ENCODE measurements around the gene TTC33. TPM values are rescaled to one million over a fixed set of nuclear protein-coding genes. Genes with fewer than 3 reads are reported as not detected.

Gene TTC33
- total and polyA plus RNA-seq, 2 donors (not counting 1 experiment from before 2014, with no cell fraction given), result 2.1 to 15.8 TPM

DNA sequence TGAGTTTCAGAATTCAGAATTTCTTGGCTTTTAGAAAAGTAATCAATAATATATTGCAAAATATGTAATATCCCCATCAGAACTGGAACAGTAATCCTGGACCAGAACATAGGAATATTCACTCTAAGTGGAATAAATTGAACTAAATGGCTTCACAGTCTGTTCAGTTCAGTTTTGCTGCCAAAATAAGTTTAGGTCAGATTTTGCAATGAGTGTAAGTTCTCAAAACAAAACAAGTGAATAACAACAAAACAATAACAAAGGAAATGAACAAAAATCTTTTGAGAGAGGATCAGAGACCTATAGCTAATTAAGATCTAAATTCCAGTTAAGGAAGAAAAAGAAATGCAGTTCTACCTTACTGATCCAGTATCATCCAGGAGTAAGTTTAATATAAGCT lies 66.8 kb downstream of the TTC33 start:
- Mint-ChIP-seq H3K9me3 (ENCODE audit: insufficient read depth) (no peaks in the 10 kb centered on the region), H3K27me3 (no peaks in the 10 kb centered on the region), H3K4me3 (no peak overlapping the region), H3K4me1 (peaks cover 47% of the 10 kb centered on the region), H3K27ac (peak overlapping the region; percentile 43)
- H3K4me3 ChIP-seq (ENCODE audit: control extremely low read depth in 1 of 5, extremely low read depth in 1 of 5, insufficient read depth in 1 of 5, low read depth in 2 of 5, low read length in 4 of 5), result no peak overlapping the region
- no peak for DNase-seq
- no peak overlapping the region for H2AFZ ChIP-seq (ENCODE audit: insufficient read depth, low read depth, low read length, poor library complexity, severe bottlenecking)
- intact Hi-C loops (cut with micrococcal nuclease), result loop anchor here (1.0 to 5.0 kb wide), 10 partner anchors 9 to 1110 kb away; no protein-coding TSS in a partner anchor
- ATAC-seq (ENCODE audit: low read depth), result no peak
- H4K20me1 ChIP-seq (ENCODE audit: control insufficient read depth, insufficient read depth, low read length, poor library complexity, severe bottlenecking), result no peaks in the 10 kb centered on the region
- H3K27me3 ChIP-seq (replicated peaks in 1 of 4; ENCODE audit: control extremely low read depth in 1 of 4, control insufficient read depth in 3 of 4, insufficient read depth in 4 of 4, low read length in 3 of 4), result no peaks in the 10 kb centered on the region
- H3K79me2 ChIP-seq (ENCODE audit: control insufficient read depth, insufficient read depth, low read length), result peaks cover 38% of the 10 kb centered on the region
- no peak overlapping the region for H3K9ac ChIP-seq (ENCODE audit: low read length)
- TF ChIP-seq EZH2 (IDR thresholded peaks at IDR 0.05; ENCODE audit: borderline replicate concordance, insufficient read depth, low read depth, low read length, poor library complexity, severe bottlenecking), result no peak
- TF ChIP-seq, protein P1, sequence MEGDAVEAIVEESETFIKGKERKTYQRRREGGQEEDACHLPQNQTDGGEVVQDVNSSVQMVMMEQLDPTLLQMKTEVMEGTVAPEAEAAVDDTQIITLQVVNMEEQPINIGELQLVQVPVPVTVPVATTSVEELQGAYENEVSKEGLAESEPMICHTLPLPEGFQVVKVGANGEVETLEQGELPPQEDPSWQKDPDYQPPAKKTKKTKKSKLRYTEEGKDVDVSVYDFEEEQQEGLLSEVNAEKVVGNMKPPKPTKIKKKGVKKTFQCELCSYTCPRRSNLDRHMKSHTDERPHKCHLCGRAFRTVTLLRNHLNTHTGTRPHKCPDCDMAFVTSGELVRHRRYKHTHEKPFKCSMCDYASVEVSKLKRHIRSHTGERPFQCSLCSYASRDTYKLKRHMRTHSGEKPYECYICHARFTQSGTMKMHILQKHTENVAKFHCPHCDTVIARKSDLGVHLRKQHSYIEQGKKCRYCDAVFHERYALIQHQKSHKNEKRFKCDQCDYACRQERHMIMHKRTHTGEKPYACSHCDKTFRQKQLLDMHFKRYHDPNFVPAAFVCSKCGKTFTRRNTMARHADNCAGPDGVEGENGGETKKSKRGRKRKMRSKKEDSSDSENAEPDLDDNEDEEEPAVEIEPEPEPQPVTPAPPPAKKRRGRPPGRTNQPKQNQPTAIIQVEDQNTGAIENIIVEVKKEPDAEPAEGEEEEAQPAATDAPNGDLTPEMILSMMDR (IDR thresholded peaks at IDR 0.05), result no peak
- H3K4me1 ChIP-seq (ENCODE audit: control insufficient read depth in 2 of 2, insufficient read depth in 2 of 2, low read length in 2 of 2), result peaks cover 13 to 25% of the 10 kb centered on the region in 2 donors
- H3K36me3 ChIP-seq (replicated peaks in 1 of 2; ENCODE audit: control extremely low read depth in 1 of 2, control insufficient read depth in 1 of 2, extremely low read depth in 1 of 2, insufficient read depth in 2 of 2, low read length in 1 of 2), result peaks cover 0 to 15% of the 10 kb centered on the region in 2 experiments
- peaks cover 0 to under 1% (median 0%) of the 10 kb centered on the region in 3 donors for H3K9me3 ChIP-seq (ENCODE audit: control extremely low read depth in 1 of 3, control insufficient read depth in 2 of 3, insufficient read depth in 1 of 3, low read length in 2 of 3)
- H3K4me2 ChIP-seq (replicated peaks; ENCODE audit: low read depth, low read length, poor library complexity, severe bottlenecking), result no peak overlapping the region
- CTCF ChIA-PET, result interaction anchor here (0.6 to 4.4 kb wide), 21 partner anchors 9 to 1118 kb away, joined by 3 to 63 read pairs (median 3); partner anchors contain the start of gene PTGER4
- no peak overlapping the region for H3K27ac ChIP-seq (ENCODE audit: low read length in 2 of 2)
- POLR2A ChIA-PET, result interaction anchor here (0.5 kb wide), 1 partner anchor 1612 kb away, joined by 3 read pairs; no protein-coding TSS in a partner anchor

DNA sequence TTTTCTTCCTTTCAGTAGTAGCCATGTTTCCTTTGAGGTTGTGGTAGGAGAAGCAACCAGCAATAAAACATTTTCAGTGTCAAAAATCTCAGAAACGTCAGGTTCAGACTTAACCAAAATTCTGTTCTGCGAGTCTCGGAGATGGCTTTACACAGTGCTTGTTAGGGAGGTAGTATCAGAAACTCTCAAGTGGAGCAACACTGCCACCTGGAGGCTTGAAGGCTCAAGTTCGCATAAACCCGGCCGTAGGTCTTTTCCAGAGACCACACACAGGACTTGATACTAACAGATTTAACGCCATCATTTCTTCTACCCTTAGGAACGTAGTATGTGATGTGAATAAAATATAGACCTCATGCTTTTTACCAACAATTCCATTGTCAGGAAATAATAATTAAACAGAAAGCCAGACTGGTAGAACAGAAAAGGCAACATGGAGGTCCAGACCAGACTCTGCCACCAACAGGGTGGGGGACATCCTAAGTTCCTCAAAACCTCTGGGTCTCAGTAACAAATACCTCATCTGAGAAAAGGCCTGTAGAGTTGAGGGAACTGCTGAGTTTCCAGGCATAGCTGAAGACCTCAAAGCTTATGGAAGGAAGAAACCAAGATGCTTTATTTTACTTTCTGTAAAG lies 67.5 kb downstream of the TTC33 start:
- POLR2A ChIA-PET, result no interaction called here
- peak overlapping the region; percentile 54 for H2AFZ ChIP-seq (ENCODE audit: insufficient read depth, low read depth, low read length, poor library complexity, severe bottlenecking)
- no peak overlapping the region for H3K4me3 ChIP-seq (ENCODE audit: control extremely low read depth in 1 of 5, extremely low read depth in 1 of 5, insufficient read depth in 1 of 5, low read depth in 2 of 5, low read length in 4 of 5)
- TF ChIP-seq EZH2 (IDR thresholded peaks at IDR 0.05; ENCODE audit: borderline replicate concordance, insufficient read depth, low read depth, low read length, poor library complexity, severe bottlenecking), result no peak
- TF ChIP-seq, protein P1 (IDR thresholded peaks at IDR 0.05), result peak; percentile 87
- H3K4me1 ChIP-seq (ENCODE audit: control insufficient read depth in 2 of 2, insufficient read depth in 2 of 2, low read length in 2 of 2), result peaks cover 17 to 30% of the 10 kb centered on the region in 2 donors
- Mint-ChIP-seq H3K27ac (peak overlapping the region; percentile 5), H3K4me3 (peak overlapping the region; percentile 9), H3K27me3 (no peaks in the 10 kb centered on the region), H3K9me3 (ENCODE audit: insufficient read depth) (no peaks in the 10 kb centered on the region), H3K4me1 (peaks cover 53% of the 10 kb centered on the region)
- no peaks in the 10 kb centered on the region for H3K27me3 ChIP-seq (replicated peaks in 1 of 4; ENCODE audit: control extremely low read depth in 1 of 4, control insufficient read depth in 3 of 4, insufficient read depth in 4 of 4, low read length in 3 of 4)
- peak overlapping the region; percentile 48 for H3K4me2 ChIP-seq (replicated peaks; ENCODE audit: low read depth, low read length, poor library complexity, severe bottlenecking)
- H3K36me3 ChIP-seq (replicated peaks in 1 of 2; ENCODE audit: control extremely low read depth in 1 of 2, control insufficient read depth in 1 of 2, extremely low read depth in 1 of 2, insufficient read depth in 2 of 2, low read length in 1 of 2), result peaks cover 0 to 11% of the 10 kb centered on the region in 2 experiments
- peak overlapping the region; percentile 19 for H3K9ac ChIP-seq (ENCODE audit: low read length)
- ATAC-seq (ENCODE audit: low read depth) (peak; percentile 90), DNase-seq (peak; percentile 91)
- no peaks in the 10 kb centered on the region for H4K20me1 ChIP-seq (ENCODE audit: control insufficient read depth, insufficient read depth, low read length, poor library complexity, severe bottlenecking)
- intact Hi-C loops (cut with micrococcal nuclease), result loop anchor here (1.0 to 5.0 kb wide), 10 partner anchors 8 to 1109 kb away; no protein-coding TSS in a partner anchor
- H3K9me3 ChIP-seq (ENCODE audit: control extremely low read depth in 1 of 3, control insufficient read depth in 2 of 3, insufficient read depth in 1 of 3, low read length in 2 of 3), result no peaks in the 10 kb centered on the region
- H3K27ac ChIP-seq (ENCODE audit: low read length in 2 of 2), result no peak overlapping the region
- no CpG with 5 or more reads among the region's 8 CpGs for WGBS (ENCODE audit: insufficient coverage)
- CTCF ChIA-PET, result interaction anchor here (0.7 to 4.4 kb wide), 14 partner anchors 8 to 1092 kb away, joined by 3 to 63 read pairs (median 4); partner anchors contain the start of gene PTGER4
- peaks cover 42% of the 10 kb centered on the region for H3K79me2 ChIP-seq (ENCODE audit: control insufficient read depth, insufficient read depth, low read length)
